HG03066 (cell line): ENCODE data around the gene SIDT2.

ENCODE experiments used
- ATAC-seq: cut with Tn5 transposase; IDR thresholded peaks from one replicate; pipeline ENCODE4 v1.9.1; 2021; ENCODE audit warnings: low read depth; ENCODE audit not compliant: unreplicated experiment

SIDT2 gene

DNA sequence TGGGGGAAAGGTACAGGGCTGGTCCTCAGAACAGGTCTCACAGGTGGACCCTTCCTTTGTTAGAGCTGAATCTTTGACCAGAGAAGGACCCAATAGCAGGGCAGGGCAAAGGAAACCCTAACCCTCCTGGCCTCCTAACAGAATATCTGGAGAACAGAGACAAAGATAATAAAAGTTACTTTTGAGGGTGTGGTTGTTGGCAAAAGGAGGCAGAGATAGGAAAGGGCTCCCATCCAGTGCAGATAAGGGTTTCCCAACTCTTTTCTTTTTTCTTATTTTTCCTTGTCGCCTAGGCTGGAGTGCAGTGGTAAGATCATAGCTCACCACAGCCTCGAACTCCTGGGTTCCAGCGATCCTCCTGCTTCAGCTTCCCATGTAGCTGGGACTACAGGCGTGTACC, 41.5 kb downstream of the SIDT2 start:
- ATAC-seq: no peak

DNA sequence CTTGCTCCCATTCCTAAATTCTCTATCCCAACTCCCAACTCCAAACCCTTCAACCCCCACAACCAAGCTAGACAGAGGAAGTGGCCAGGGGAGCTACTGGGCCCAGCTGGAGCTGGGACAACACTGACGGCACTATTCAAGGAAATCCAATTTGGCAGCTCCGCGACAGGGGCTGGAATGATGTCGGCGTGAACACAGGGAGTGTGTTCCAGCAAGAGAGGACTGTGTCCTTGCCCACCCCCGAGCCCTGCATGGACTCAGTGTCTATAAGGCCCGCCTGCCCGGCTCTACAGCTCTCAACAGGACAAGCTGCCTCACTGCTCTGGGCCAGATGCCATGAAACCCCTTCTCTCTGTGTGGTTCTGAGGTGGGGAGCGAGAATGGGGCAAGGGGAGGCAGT, 42.0 kb downstream of the SIDT2 start:
- no peak for ATAC-seq

DNA sequence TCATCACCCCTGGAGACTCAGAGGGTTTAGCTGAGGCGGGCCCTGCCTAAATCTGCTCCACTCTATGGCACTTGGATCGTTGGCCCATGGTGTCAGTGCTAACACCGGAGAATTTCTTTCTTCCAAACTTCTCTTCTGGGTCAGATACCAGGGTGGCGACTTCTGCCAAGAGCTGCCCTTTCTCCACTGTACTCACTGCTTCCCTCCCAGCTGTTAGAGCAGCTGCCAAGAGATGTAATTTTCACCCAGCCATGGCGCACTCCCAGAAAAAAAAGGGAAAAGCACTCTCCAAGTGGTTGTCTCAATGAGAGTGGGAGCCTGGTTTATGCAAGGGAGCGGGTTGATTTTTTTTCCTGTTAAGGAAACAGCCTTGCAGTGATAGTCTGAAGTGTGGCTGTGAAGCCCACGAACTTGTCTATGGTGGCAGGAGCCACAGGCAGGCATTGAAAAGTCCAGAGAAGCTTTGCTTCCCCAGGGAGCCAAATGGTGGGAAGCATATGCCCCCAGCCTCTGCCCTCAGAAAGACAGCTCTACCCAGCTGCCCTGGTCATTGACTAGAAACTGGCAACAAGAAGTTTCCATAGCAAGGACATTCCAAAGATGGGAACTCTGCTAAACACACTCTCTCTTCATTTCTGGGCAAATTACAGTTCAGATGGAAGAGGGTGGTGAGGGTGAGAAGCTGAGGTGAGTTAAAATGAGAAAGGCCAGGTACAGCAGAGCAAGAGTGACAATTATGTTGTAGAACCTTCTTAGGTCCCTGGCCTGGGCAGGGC, 42.6 kb downstream of the SIDT2 start:
- ATAC-seq: no peak

DNA sequence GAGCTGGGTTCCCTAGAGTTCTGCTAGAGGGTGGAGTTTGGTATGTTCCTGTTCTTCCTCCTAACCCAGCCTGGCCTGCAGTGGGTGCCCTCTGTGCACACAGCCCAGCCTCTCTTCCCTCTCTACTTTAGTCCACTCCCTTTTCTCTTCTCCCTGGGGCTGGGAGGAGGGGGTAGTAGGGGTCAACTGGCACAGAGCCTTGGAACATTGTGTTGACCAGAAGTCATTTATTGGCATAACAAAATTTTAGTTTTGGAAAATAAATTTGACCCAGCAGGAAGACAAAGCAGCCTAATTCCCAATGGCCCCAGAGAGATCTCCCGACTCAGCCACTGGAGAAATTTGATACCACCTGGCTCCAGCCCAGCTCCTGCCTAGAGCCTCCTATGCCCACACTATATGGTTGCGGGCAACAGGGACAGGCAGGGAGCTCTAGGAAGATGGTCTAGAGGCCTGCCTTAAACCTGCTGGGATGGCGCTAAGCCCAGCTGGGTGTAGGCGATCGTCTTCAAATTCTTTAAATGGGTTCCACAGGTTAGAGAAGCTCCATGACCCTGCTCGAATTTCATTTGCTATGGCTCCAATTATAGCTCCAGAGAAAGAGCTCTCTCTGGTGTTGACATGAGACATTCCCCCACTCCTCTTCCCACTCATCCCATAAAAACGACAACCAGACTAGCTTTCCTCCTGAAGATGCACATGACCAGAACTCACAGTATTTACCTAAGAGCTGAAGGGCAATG, 43.4 kb downstream of the SIDT2 start:
- no peak for ATAC-seq

DNA sequence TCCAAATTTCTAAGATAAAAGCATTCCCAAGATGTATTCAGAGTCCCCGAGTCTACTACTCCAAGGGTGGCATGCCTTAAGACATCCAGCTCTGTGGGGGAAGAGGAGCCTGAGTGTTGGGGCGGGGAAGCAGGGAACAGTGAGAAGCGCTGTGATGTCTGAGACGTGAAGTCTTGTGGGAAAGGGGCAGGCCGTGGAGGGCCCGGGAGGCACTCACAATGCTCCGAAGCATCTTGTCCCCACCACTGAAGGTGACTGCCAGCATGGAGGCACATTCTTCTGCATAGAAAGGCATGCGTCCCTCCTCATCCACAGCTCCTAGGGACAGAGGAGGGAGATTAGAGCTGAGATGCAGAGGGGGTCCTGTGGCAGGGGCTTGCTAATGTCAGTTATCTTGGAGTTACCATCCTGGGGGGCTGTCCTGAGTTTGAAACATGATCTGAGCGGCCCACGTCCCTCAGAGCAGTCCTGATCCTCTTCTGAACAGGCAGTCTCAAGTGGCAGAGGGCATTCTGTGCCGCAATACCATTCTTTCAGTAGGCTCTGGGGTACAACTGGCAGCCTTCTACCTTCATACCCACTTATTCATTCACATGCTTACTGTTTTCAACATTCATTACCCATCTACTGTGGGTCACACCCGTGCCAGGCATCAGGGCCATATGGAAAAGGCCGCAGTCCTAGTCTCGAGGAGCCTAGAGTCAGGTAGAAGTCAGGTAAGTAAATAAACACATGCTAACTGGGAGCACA, 44.6 kb downstream of the SIDT2 start:
- ATAC-seq: no peak

DNA sequence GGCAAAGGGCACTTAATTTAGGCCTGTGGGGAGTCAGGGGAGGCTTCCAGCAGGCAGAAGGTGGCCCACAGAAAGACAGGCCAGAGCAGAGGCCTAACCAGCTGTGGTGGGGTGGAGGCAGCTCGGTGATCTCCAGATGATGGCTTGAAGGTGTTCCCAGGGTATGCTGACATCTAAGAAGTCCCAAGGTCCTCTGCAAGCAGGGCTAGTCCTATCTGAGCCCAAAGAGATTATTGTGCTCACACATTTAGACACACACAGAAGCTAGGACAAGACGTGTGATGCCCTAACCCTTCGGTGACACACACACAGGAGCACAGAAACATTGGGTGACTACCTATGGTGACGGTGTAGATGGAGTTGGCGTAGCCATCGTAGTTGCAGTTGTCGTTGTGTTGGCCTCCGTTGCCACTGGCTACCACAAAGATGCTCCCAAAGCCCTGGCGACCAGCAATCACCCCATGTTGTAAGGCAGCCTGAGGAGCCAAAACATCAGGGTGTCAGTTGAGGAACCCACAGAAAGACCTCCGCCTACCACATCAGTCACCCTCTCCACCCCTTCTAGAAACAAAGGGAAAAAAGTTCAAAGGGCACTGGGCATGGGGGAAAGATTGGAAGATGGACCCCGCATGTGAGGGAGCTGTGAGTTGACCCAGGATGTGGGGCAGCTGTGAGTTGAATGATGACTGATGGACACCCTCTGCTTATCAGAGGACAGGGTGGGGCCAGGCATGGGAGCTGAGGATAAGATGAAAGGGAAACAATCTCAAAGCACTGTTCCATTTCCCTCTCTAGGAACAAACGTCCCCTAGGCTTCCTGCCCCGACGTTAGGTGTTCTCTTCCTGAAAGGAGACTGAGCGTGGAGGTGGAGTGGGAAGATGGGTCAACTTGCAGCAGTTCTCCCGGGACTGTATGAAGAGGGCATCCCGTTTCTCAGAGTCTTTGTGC, 45.5 kb downstream of the SIDT2 start:
- ATAC-seq: no peak

DNA sequence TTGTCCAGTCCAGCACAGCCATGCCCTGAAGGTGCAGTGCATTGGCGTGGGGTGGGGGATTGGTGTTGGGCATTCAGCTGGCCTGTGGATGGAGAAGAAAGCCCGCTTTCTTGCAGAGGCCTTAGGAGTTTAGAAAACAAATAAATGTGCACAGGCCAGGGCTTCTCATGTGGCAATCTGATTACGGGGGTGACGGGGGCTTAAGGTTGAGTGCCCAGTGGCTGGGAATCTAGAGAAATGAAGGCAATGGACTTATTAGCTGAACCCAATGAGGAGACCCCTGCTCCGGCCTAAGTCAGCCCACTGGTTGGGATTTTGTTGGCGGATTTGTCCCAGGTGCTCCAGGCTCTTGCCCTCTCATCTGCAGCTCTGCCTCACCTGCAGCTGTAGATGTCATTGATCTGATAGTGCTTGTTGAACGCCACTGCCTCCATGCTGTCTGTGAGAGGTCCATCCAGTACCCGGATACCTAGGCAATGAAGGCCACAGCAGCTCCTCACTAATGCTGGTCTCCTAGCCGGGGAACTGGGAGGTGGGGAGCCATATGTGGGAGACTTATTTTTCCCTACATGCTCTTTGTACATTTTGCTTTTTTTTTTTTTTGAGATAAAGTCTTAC, 47.1 kb downstream of the SIDT2 start:
- no peak for ATAC-seq

DNA sequence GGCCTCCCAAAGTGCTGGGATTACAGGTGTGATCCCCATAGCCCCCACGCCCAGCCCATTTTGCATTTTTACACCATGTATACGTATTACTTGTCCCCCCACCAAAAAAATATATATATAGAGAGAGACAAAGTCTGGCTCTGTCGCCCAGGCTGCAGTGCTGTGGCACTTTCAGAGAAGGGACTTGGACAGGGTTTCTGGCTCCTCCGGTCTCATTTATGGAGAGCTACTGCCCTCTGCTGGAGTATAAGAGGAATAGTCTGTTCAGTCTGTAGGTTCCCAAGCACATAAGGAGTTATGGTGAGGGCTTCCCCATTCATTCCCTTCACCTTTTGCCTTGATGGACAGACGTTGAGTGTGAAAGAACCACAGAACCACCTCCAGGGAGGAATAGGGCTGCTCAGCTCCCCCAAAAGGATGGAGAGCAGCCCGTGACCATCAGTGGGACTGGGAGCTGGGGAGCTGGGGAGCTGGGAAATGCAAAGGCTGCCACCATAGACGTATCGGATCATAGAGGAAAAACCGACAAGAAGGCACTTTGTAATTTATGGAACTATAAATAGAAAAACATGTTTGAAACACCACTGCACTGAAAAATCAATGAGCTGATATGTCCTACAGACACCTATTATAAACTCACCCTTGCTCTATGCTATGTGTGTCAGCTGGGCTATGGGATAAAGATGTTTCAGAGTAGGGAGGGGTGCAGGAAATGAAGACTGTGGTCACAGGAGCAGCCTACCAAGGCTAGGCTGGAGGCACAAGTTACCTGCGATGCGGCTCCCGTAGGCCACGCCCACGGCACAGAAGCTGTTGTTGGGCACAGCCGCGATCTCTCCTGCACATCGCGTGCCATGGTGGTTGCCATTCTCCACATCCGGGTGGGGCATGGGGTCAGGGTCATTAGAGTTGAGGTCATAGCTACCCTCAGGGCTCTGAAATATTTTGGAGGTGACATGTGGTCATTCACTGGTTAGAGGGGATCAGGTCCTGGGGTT, 48.1 kb downstream of the SIDT2 start:
- ATAC-seq: no peak

DNA sequence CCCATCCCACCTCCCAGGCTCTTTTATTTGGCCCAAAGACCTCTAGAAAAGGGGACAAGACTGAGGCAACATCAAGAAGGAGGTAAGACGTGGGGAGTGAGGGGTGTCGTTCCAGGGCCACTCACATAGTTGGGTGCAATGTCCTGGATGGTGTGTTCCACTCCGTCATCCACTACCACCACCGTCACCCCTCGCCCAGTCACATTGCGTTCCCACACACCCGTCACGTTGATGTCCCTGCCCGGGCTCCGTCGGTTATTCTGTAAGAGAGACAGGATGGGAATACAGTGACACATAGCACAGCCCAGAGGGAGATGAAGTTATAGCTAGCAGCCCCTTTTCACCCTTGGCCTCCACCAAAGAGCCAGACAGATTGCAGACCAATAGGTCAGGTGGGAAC, 49.5 kb downstream of the SIDT2 start:
- no peak for ATAC-seq

DNA sequence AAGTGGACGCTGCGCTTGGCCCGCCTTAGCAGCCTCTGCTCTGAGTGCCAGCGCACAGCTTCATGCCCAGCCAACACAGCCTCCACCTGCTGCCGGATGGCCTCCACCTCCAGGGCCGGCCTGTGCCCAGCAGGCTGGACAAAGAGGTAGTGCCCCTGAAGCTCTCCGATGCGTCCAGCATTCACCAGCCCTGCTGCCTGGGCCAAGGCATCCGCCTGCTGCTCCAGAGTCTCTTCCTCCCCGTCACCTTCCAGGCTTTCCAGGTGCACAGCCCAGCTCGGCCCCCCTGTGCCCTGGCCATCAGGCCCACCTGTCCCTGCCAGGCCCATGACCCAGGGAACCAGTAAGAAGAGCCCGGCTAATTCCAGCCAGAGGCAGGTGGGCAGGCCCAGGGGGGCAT, 50.9 kb downstream of the SIDT2 start:
- ATAC-seq: no peak

DNA sequence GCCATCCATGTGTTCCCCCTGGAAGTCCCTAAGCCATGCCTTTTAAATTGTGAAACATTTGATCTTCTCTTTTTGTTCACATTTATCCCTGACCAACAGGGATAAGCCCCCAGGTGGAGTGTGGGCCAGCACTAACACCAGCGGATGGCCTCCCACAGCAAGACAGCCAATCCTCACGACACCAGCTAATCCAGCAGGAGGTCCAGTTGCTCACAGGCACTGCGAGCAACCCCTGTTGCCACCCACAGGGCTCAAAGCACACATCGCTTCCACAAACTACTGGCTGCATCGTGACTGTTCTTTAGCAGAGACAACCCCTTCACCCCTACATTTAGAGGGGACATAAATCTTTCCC, 51.4 kb downstream of the SIDT2 start:
- ATAC-seq: no peak

DNA sequence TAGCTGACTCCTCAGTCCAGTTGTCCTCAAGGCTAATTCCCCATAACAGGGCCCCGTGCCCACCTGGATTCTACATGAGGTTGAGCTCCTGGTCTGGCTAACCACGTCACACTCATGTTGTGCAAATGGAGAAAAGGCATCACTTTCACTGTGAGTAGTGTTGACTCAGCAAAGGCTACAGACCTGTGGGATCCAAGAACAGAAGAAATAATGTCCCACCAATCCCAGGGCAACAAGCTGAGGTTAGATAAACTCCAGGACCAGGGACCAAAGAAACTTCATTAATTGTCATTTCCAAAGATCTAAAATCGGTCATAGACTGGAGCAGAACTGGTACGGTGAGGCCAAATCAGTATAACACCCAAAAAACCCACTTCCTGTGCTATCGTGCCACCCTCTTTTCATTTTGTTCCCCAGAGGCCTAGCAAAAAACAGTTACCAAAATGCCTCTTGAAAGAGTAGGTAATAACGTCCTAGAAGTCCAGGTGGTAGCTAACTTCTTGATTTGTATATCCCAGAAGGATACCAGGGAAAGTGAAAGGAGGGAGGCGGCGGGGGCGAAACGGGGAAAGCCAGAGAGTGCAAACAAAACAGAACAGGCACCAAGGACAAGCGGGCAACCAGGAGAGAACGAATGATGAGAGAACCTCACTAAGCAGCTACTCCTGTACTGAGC, 51.9 kb downstream of the SIDT2 start:
- no peak for ATAC-seq

DNA sequence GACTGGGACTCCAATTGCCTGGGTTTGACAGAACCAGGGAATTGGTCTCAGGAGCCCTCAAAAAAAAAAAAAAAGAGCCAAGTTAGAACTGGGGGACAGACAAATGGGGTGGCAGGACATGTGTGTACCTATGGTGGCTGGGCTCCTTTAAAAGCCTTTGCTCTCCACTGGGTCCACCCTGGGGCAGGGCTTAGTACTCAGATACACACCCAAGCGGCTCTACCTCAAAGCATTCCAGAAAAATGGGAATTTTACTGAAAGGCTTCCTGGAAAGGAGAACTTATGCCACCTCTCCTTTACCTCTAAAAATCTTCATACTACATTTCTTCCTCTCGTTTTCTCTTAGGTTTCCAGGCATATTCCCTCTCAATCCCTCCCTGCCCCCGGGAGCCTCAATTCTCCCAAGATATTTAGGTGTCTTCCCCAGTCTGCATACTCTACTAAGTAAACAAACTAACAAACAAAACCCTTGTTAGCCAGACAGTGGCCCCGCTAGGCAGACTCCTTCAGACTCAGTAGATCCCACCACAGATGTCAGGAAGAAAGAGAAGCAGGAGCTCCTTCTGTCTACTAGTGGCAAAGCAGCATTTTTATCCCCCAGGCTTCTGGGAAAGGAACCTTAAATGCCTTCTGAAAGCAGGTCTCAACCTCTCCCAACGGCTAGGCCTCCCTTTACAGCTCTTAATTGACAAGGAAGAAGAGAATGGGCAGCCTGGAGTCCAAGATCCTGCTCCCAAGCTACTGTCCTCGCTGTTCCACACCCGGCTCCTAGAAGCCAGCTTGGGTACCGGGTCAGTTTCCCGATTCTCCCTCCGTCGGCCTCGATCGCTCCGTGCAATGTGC, 52.7 kb downstream of the SIDT2 start:
- no peak for ATAC-seq

DNA sequence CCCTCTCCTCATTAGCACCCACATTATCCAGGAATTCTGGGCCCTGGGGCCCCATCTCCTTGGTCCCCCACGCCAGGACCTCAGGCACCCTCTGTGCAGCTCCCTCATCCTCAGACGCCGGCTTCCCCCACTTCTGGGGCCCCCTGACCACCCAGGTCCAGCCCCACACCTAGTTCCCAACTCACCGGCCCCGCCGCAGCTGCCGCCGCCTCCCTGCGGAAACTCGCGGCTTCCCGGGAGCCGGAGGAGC, 53.2 kb downstream of the SIDT2 start, which contains the start of gene PCSK7:
TSS of gene PCSK7 (minus strand) at position 232 of the 250 bp plus-strand sequence. CDS start 2,229 bp downstream, outside the sequence.
- ATAC-seq: no peak

DNA sequence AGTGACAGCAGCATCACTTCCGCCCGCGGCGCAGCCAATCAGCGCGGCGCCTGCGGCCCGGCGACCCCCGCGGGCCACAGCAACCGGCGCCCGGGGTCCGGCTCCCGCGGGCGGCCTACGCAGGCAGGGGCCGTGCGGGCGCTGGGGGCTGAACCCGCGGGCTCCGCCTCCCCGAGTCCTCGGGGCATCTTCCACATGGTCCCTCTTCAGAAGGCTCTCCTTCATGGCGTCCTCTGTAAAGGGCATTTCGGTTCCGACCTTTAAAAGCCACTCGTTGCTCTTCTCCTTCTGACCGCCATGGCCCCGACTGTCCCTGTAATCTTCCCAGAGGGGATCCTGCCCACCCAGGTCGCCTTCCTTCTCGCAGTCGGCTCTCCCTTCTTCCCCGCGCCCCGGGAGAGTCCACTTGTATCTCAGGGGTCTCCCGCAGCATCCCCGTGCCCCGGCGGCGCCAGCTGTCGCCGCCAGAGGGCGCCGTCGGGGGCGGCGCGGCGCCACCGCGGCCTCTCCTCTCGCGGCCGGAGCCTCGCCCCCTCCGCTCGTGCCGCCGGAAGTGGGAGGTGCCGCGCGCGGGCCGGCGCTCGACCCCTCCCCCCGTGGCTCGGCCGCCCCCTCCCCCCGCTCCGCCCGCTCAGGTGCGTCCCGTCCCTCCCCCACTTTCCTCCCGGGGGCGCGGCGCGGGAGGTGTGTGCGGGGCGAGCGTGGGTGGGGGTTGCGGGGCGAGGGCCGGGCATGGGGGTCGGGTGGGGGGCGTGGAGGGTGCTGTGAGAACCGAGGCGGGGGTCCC, 53.7 kb downstream of the SIDT2 start, which contains the start of gene RNF214:
TSS of gene RNF214 (plus strand) at position 580 of the 787 bp plus-strand sequence. CDS start 1,602 bp downstream, outside the sequence.
- peak; percentile 50 for ATAC-seq

DNA sequence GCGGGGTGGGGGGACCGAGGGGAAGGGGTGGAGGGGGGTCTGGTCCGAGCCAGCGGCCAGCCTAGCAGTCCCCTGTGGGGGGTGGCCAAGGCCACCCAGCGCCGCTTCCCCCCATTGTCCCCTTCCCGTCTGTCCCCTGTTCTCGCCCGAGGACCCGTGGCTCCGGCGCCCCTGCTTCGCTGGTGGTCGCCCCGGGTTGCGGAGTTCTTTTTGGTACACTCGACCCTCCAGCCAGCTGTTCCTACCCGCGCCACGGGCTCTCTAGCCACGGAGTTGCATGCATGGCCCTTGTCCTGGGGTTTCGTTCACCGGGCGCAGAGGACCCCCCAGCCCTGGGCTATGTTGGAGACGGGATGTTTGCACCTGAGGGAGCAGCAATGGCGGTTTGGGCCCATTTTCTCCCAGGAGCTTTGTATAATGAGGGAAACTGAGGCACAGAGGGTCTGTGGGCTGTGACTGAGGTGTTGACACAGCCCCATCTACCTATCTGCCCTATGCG, 54.4 kb downstream of the SIDT2 start:
- ATAC-seq: no peak
